Stomach (tissue), 9 donors: ENCODE data around the gene BRPF1. TPM values are rescaled to one million over a fixed set of nuclear protein-coding genes. Genes with fewer than 3 reads are reported as not detected.

Experiments used
- DNase-seq, 2 donors: peaks; one replicate each; pipeline versions ENCODE4 v3.0.0 to v3.0.0-alpha.2; 2013 to 2019
- H3K27ac ChIP-seq, 5 donors: fragments of 200-600 bp in 4 of 5; sonication (generic) in 4 of 5; one replicate each; pipeline ENCODE4 v1.5.1; 2013 to 2019; ENCODE audit warnings: mild to moderate bottlenecking in 1 of 5, moderate library complexity in 1 of 5
- H3K27me3 ChIP-seq, 3 donors: fragments of 200-600 bp; sonication (generic); one replicate each; pipeline ENCODE4 v1.5.1; 2017 to 2019; ENCODE audit warnings: mixed run types in 1 of 3
- H3K36me3 ChIP-seq, 4 donors: fragments of 200-600 bp; sonication (generic); 1 replicate in 3 of 4; 2 replicates in 1 of 4; pipeline ENCODE4 v1.5.1; 2016 to 2019
- H3K4me1 ChIP-seq, 4 donors: fragments of 200-600 bp; sonication (generic); one replicate each; pipeline ENCODE4 v1.5.1; 2016 to 2019
- H3K4me3 ChIP-seq, 4 donors: fragments of 200-600 bp; sonication (generic) in 3 of 4; one replicate each; pipeline ENCODE4 v1.5.1; 2016 to 2019; ENCODE audit warnings: mild to moderate bottlenecking in 1 of 4
- H3K9me3 ChIP-seq, 4 donors: fragments of 200-600 bp; sonication (generic); one replicate each; pipeline ENCODE4 v1.5.1; 2016 to 2019
- EP300 ChIP-seq: sonication (generic); formaldehyde crosslinking; IDR thresholded peaks from one replicate; pipeline ENCODE4 v1.6.1; 2017; ENCODE audit warnings: antibody characterized with exemption
- POLR2A ChIP-seq, 4 donors: fragments of 450-650 bp; IDR thresholded peaks; one replicate each; pipeline ENCODE4 v1.6.1; 2016; ENCODE audit warnings: antibody characterized with exemption in 4 of 4, control low read depth in 2 of 4, mild to moderate bottlenecking in 1 of 4, moderate library complexity in 1 of 4
- POLR2AphosphoS5 ChIP-seq, 3 donors: sonication (generic); formaldehyde crosslinking; IDR thresholded peaks; one replicate each; pipeline ENCODE4 v1.6.1; 2016; ENCODE audit warnings: antibody characterized with exemption in 3 of 3
- whole genome bisulfite sequencing, 5 donors: extraction: QIAGEN DNeasy Blood & Tissue Kit in 3 of 5; methylation state at CpG; one replicate each; pipeline versions ENCODE4 v1.1.5 to v1.1.7; 2013 to 2018; 5-methylcytosine and 5-hydroxymethylcytosine counted together
- intact Hi-C: fragments of 100-400 bp; cut with DNase I; formaldehyde crosslinking; loops from one replicate; pipeline ENCODE4 v1.15.1; 2023; ENCODE audit warnings: low total_unique reads
- polyA plus RNA-seq, 3 donors: library from polyadenylated mRNA; stranded (reverse); fragments of 200-250 nt; gene quantifications; one replicate each; pipeline ENCODE4 v1.2.3, GENCODE V29; 2013
- total RNA-seq, 5 donors: library from RNA; depleted of rRNA; stranded (reverse); fragments of >200 nt; gene quantifications; one replicate each; pipeline versions ENCODE4 v1.1.0 to v1.2.3, GENCODE V29; 2014 to 2016
- TF ChIP-seq, protein P1 (sequence below), 7 experiments: fragments of 450-650 bp in 4 of 7; fragments of 200-600 bp in 3 of 7; sonication (generic) in 3 of 7; IDR thresholded peaks; one replicate each; pipeline ENCODE4 v1.5.1; 2016 to 2019; ENCODE audit warnings: antibody characterized with exemption in 7 of 7, control low read depth in 2 of 7, mild to moderate bottlenecking in 1 of 7
- donor health status: healthy with polysubstance abuse.
- donor health status: Bipolar disorder and iron deficiency.
- donor health status: healthy.

Gene BRPF1
- total and polyA plus RNA-seq, 8 donors, result 4.1 to 53.6 (median 11.1) TPM

GRCh38 chr3:9777694-9778021 lies 46.1 kb downstream of the BRPF1 start:
- DNase-seq, result no peak
- no peaks in the 10 kb centered on the region for H3K9me3 ChIP-seq
- H3K27me3 ChIP-seq, result no peaks in the 10 kb centered on the region
- no peak overlapping the region for H3K27ac ChIP-seq
- no peak overlapping the region for H3K4me3 ChIP-seq
- H3K4me1 ChIP-seq, result peaks cover 0 to 34% (median 4%) of the 10 kb centered on the region in 4 donors
- no peak for TF ChIP-seq POLR2A (IDR thresholded peaks at IDR 0.05)
- H3K36me3 ChIP-seq, result peaks cover 22 to 37% (median 36%) of the 10 kb centered on the region in 4 donors
- WGBS, 5 donors, result 69 to 97% (median 86%) methylated on average over 1 of the region's 1 CpG
- intact Hi-C loops, result no loop called here

- Histone ChIP-seq H3K27ac (peak overlapping the region in 1 of 5 donors; percentile 62), H3K9me3 (no peaks in the 10 kb centered on the region), H3K27me3 (no peaks in the 10 kb centered on the region), H3K36me3 (peaks cover 22 to 45% (median 44%) of the 10 kb centered on the region in 4 donors), H3K4me1 (peaks cover 0 to 34% (median 4%) of the 10 kb centered on the region in 4 donors), H3K4me3 (no peak overlapping the region)
- 63 to 75% (median 69%) methylated on average over 5 of the region's 5 CpGs for WGBS, 5 donors
- TF ChIP-seq EP300, result no peak
- no peak for DNase-seq
- intact Hi-C loops, result no loop called here
These were observed 46.9 kb downstream of the BRPF1 start for GRCh38 chr3:9778143-9779074.

GRCh38 chr3:9779075-9779593 lies 47.6 kb downstream of the BRPF1 start:
- Histone ChIP-seq H3K36me3 (peaks cover 28 to 52% (median 51%) of the 10 kb centered on the region in 4 donors), H3K27me3 (no peaks in the 10 kb centered on the region), H3K4me1 (peaks cover 0 to 34% (median 4%) of the 10 kb centered on the region in 4 donors), H3K9me3 (no peaks in the 10 kb centered on the region), H3K4me3 (no peak overlapping the region), H3K27ac (peak overlapping the region in 2 of 5 donors; percentile 61 to 62)
- intact Hi-C loops, result no loop called here
- DNase-seq, result no peak
- TF ChIP-seq POLR2AphosphoS5 (IDR thresholded peaks at IDR 0.05) (no peak), EP300 (no peak)
- WGBS, 5 donors, result 64 to 79% (median 76%) methylated on average over 3 to 6 of the region's 6 CpGs

GRCh38 chr3:9779721-9780457 lies 48.4 kb downstream of the BRPF1 start:
- no peak overlapping the region for H3K4me3 ChIP-seq
- H3K9me3 ChIP-seq, result no peaks in the 10 kb centered on the region
- whole genome bisulfite sequencing, 5 donors, result 70 to 80% (median 78%) methylated on average over 8 of the region's 8 CpGs
- H3K27ac ChIP-seq, result peak overlapping the region in 4 of 5 donors; percentile 4 to 62 (median 52)
- intact Hi-C loops, result no loop called here
- H3K4me1 ChIP-seq, result peaks cover 0 to 34% (median 4%) of the 10 kb centered on the region in 4 donors
- H3K36me3 ChIP-seq, result peaks cover 33 to 60% (median 58%) of the 10 kb centered on the region in 4 donors
- no peaks in the 10 kb centered on the region for H3K27me3 ChIP-seq
- TF ChIP-seq POLR2A (IDR thresholded peaks at IDR 0.05), result no peak
- no peak for TF ChIP-seq EP300
- TF ChIP-seq, protein P1, sequence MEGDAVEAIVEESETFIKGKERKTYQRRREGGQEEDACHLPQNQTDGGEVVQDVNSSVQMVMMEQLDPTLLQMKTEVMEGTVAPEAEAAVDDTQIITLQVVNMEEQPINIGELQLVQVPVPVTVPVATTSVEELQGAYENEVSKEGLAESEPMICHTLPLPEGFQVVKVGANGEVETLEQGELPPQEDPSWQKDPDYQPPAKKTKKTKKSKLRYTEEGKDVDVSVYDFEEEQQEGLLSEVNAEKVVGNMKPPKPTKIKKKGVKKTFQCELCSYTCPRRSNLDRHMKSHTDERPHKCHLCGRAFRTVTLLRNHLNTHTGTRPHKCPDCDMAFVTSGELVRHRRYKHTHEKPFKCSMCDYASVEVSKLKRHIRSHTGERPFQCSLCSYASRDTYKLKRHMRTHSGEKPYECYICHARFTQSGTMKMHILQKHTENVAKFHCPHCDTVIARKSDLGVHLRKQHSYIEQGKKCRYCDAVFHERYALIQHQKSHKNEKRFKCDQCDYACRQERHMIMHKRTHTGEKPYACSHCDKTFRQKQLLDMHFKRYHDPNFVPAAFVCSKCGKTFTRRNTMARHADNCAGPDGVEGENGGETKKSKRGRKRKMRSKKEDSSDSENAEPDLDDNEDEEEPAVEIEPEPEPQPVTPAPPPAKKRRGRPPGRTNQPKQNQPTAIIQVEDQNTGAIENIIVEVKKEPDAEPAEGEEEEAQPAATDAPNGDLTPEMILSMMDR (IDR thresholded peaks at IDR 0.05), result no peak
- TF ChIP-seq POLR2AphosphoS5 (IDR thresholded peaks at IDR 0.05), result no peak
- no peak for DNase-seq

DNA sequence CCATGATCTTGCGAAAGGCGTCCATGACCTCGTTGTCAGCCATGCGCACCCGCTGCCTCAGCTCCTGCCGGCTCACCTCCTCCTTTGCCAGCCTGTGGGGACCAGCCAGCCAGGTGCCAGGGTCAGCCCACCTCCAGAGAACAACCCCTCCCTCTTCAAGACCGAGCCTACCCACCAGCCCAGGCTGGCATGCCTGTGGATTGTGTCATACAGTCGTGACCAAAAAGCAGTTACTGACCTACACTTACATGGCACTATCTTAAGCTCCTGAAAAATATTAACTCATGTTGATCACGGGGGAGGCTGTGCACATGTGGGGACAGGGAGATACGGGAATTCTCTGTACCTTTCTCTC lies 48.9 kb downstream of the BRPF1 start:
- no peaks in the 10 kb centered on the region for H3K9me3 ChIP-seq
- no peak for DNase-seq
- no peaks in the 10 kb centered on the region for H3K27me3 ChIP-seq
- peaks cover 0 to 34% (median 4%) of the 10 kb centered on the region in 4 donors for H3K4me1 ChIP-seq
- H3K4me3 ChIP-seq, result no peak overlapping the region
- no peak for TF ChIP-seq POLR2AphosphoS5 (IDR thresholded peaks at IDR 0.05)
- WGBS, 5 donors, result 69 to 84% (median 77%) methylated on average over 10 of the region's 10 CpGs
- peak overlapping the region; percentile 2 to 62 (median 44) for H3K27ac ChIP-seq
- peaks cover 33 to 65% (median 64%) of the 10 kb centered on the region in 4 donors for H3K36me3 ChIP-seq
- intact Hi-C loops, result no loop called here

- H3K4me1 ChIP-seq, result peaks cover 0 to 34% (median 4%) of the 10 kb centered on the region in 4 donors
- H3K36me3 ChIP-seq, result peaks cover 33 to 70% (median 69%) of the 10 kb centered on the region in 4 donors
- H3K9me3 ChIP-seq, result no peaks in the 10 kb centered on the region
- intact Hi-C loops, result no loop called here
- no peak for DNase-seq
- no peak overlapping the region for H3K4me3 ChIP-seq
- H3K27ac ChIP-seq, result peak overlapping the region in 2 of 5 donors; percentile 61 to 62
- TF ChIP-seq, protein P1 (IDR thresholded peaks at IDR 0.05), result no peak
- TF ChIP-seq POLR2AphosphoS5 (IDR thresholded peaks at IDR 0.05), result no peak
- H3K27me3 ChIP-seq, result no peaks in the 10 kb centered on the region
- 79 to 95% (median 88%) methylated on average over 4 of the region's 4 CpGs for WGBS, 5 donors
These were observed 49.4 kb downstream of the BRPF1 start for GRCh38 chr3:9780910-9781309.
